ENCODE measurements around the gene THAP4.

The THAP4 gene

DNA sequence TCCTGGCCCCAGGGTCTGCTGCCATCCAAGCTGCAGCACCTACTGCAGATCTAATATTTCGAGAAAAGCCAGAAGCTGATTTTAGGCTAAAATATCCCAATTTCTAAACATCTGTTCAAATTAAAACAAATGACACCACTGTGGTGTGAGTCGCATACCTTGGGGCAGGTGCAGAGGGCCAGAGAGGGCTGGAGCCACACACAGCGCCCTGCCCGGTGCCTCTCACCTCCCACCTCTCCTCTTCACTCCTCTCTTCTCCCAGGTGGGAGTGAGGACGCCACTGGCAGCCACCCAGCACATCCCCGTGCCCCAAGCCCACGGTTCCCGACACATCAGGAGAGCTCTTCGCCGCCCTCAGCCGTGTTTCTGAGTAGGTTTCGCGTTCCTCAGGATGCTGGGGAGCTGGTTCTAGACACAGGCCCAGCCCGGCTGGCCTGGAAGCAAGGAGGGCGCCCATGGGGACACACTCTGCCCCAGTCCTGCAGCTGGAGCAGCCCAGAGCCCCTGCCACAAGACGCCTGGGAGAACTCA lies 21.4 kb downstream of the THAP4 start:
- H3K27ac ChIP-seq = no peak overlapping the region
- no peak for DNase-seq (ENCODE audit: low read depth, low spot score)

DNA sequence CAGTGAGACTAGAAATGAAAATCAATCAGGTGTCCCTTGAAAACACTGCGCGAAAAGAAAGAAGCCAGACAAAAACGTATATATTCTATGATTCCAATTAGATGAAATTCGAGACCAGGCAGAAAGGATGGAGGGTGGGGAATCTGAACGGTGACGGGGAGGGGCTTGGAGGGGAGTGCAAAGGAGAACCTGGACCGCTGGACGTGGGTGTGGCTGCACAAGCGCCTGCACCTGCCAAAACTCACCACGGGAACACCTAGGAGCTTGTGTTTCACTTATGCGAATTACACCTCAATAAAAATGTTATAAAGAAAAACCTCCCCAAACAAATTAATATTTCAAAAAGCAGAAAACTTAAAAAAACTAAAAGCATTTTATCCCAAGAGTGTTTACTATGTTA lies 21.9 kb downstream of the THAP4 start:
- H3K27ac ChIP-seq = no peak overlapping the region
- DNase-seq (ENCODE audit: low read depth, low spot score) = no peak

DNA sequence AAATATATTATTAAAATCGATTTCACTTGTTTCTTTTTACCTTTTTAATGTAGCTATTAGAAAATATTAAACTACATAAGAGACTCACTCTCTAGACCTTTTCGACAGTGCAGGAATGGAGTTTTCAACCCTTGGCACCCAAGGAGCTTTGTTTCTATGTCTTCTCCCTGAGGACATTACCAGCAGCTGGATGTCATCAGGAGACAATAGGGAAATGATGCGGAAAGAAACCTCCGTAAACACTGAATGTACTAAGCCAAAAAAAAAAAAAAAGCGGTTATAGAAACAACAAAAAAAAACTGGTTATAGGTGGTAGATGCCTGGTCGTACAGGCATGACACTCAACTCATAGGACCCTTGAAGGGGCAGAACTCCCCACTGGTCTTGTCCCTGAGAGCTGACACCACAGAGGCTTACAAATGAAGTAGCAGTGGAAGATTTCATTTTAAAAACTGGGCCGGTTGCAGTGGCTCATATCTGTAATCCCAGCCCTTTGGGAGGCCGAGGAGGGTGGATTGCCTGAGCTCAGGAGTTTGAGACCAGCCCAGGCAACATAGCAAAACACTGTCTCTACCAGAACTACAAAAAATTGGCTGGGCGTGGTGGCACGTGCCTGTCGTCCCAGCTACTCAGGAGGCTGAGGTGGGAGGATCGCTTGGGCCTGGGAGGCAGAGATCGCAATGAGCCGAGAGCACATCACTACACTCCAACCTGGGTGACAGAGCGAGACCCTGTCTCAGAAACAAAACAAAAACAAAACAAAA lies 23.8 kb downstream of the THAP4 start:
- DNase-seq (ENCODE audit: low read depth, low spot score) = no peak
- H3K27ac ChIP-seq = no peak overlapping the region

DNA sequence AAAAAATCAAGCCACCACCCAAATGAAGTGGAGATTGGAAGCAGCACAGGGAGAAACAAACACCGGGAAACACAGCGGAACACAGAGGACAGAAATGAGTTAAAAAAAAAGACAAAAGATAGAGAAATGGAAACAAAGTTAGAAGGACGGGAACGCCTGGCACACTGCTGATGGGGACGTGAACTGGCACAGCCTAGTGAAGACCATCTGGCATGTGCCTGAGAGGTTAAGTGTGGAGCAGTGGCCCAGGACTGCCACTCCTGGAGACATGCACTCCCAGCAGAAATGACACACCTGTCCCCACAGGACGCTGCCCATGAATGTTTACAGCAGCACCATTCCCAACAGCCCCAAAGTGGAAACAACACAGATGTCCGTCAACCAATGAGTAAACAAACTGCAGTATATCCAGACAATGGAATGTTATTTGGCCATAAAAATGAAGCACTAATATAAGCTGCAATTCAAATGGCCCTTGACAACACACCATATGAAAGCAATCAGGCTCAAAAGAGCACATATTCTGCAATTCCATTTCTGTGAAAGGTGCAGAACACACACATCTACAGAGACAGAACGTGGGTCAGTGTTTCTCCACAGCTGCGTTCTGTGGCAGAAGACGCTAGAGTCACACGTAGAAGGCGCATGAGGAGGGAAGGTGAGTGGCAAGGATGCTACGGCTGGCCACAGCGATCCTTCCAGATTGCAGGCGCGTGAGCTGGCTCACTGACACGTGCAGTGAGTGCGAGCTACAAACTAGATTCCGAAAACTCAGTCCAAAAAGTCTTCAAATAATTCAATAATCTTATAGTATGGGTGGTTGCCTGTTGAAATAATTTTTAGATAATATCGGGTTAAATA lies 24.6 kb downstream of the THAP4 start:
- DNase-seq (ENCODE audit: low read depth, low spot score) = no peak
- no peak overlapping the region for H3K27ac ChIP-seq

DNA sequence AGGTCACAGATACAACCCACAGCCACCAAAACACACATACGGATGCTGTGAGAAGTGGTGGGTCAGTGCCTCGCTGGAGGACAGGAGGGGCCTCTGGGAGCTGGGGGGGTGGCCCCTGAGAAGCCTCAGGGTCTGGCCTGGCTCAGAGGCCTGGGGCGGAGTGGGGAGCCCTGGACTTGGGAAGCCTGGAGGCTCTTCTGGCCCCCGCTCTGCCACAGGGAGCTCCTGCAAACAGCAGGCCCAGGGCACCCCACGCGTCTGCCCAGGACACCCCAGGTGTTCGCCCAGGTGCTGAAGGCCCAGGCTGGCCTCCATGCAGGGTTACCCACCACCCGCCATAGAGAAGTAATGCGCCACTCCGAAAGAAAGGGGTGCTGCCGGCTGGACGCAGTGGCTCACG lies 25.9 kb downstream of the THAP4 start:
- H3K27ac ChIP-seq = no peak overlapping the region
- DNase-seq (ENCODE audit: low read depth, low spot score) = no peak

DNA sequence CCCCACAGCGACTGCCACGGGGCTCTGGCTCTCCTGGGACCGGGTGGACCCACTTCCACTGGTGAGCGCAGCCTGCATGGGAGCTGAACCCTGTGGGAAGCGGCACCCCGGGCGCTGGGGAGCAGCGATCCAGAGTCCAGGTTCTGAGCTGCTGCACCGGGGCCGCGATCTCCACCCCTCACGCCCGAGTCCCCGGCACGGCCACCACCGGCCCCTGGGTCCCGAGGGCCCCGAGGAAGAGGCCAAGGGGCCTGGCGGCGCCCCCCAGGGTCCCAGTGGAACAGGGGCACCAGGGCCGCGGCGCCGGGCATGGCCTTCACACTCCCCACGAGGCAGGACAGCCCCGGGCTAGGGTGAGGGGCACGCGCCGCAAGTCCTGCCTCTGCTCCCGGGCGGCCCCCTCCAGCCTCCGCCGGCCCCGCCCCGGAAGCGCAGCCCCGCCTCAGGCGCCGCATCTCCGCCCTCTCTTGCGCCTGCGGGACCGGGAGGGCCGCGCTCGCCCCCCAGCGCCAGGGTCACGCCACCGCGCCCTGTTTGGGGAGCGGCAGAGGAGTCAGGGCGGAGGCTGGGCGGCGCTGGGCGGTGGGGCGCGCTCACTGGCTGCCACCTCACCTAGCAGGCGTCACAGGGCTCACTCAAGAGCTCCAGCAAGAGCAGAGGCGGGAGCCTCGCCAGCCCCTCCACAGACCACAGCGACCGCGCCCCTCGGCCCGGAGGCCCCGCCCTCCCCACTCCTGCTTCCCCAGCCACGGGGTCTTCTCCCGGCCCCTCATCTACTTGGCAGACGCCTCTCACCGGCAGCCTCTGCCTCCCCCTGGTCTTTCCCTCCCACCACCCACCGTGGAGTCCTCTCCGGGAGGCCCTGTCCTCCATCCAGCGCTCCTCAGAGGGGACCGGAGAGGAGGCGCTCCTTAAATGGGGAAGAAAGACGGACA lies 26.8 kb downstream of the THAP4 start:
- H3K27ac ChIP-seq = peak overlapping the region; percentile 20

DNA sequence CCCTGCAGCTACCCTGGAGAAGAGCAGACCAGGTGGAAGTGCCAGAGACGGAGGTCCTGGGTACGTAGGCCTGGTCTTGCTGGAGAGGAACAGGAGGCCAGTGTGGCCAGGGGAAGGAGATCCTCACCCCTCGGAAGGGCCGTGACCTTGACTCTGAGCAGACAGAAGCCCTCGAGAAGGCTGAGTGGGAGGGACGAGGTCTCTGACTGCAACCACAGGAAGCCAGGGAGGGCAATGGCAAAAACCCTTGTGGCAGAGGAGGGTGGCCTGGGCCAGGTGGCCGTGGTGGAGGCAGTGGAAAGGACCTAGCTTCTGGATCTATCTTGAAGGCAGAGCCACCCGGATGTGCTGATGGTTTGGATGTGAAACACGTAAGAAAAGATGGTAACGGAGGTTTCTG lies 28.1 kb downstream of the THAP4 start:
- H3K27ac ChIP-seq = no peak overlapping the region
- DNase-seq (ENCODE audit: low read depth, low spot score) = no peak

More for the DNA sequence above, 26.8 kb downstream of the THAP4 start:
- DNase-seq (ENCODE audit: low read depth, low spot score) = peak; percentile 20

DNA sequence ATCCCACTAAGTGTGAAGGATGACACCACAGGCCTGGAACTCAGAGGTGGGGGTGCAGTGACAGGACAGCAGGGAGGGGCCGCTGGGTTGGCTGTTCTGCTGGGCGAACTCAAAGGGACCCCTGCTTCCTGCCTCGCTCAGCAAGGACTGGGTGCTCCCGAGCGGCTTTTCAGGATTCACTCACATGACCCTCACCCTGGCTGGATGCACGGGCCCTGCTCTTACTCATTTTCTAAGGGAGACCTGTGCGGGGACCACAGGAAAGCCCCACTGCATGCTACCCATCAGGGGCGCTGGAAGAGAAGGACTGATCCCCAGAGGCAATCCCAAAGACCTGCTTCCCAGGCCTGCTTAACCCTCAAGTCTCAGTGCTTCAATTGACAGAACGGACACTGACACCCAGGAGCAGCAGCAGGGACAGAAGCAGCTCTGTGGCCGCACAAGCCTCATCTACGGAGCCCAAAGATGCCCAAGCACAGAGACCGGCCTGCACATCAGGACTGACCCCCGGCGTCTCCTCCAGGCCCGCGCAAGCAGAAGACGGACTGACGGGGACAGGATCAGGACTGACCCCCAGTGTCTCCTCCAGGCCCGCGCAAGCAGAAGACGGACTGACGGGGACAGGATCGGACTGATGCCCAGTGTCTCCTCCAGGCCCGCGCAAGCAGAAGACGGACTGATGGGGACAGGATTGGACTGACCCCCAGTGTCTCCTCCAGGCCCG lies 29.6 kb downstream of the THAP4 start:
- no peak overlapping the region for H3K27ac ChIP-seq
- no peak for DNase-seq (ENCODE audit: low read depth, low spot score)

DNA sequence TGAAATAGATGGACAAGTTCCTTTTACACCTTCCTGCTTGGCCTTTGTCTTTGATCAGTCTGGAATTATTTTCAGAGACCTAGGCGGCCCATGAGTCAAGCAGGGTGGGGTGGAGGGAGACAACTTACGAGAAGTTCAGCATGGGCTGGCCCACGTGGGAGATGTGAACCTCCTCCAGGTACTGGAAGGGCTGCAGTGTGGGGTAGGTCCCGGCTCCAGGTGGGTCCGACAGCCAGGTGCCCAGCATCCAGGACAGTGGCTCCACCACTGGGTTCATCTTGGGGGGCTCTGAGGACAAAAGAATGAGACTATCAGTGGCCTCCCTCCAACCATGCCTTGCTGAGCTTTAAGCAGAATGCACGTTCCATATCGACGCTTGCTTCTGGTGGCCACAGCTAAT lies 30.8 kb downstream of the THAP4 start:
- DNase-seq (ENCODE audit: low read depth, low spot score) = no peak
- H3K27ac ChIP-seq = no peak overlapping the region

DNA sequence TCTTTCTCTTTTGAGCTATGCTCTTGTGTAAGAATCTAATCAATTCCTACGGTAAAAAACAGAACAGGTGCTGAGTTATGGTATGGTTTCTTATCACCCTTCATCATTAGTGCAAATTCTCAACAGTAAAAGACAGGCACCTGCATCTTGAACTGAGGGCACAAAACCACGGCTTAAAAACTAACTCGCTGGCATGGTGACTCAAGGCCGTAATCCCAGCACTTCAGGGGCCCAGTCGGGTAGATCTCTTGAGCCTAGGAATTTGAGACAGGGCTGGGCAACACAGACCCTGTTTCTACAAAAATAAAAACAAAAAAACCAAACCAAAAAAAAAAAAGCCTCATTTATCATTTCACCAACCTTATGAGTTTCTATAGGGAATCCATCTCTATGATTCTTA lies 33.3 kb downstream of the THAP4 start:
- no peak overlapping the region for H3K27ac ChIP-seq
- DNase-seq (ENCODE audit: low read depth, low spot score) = no peak

DNA sequence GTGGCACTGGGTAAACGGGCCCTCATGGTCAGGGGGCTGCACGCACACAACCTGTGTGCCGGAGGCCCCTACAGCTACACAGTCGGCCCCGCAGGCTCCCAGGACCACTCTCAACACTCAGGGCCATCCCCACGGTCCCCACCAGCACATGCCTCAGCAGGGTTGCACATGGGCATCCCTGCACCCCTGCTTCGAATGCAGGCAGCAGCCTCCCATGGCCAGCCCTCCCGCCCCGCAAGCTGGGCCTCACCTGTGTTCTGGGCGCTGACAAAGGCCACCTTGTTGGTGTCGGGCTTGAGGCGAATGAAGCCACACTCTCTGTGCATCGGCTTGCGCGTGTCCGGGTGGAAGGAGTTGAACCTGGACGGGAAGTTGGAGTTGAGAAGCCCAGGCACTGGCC lies 34.2 kb downstream of the THAP4 start:
- no peak for DNase-seq (ENCODE audit: low read depth, low spot score)

DNA sequence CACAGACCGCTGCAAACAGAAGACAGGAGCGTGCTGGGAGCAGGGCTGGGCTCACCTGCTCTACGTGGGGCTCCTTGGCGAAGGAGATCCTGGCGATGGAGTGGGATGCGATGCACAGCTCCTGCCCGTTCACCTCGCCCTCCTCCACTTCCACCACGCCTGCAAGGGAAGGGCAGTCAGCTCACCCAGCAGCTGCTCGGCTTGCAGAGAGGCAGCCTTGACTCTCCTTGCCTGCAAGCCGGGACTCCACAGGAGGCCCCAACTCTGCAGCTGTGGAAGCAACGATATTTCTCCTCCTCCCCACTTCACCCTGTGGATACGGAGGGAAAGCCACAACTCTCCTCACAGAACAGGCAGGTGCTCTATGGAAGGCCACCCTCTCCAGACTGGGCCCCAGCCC lies 35.1 kb downstream of the THAP4 start:
- no peak for DNase-seq (ENCODE audit: low read depth, low spot score)
- no peak overlapping the region for H3K27ac ChIP-seq

More for the DNA sequence above, 34.2 kb downstream of the THAP4 start:
- H3K27ac ChIP-seq = no peak overlapping the region

DNA sequence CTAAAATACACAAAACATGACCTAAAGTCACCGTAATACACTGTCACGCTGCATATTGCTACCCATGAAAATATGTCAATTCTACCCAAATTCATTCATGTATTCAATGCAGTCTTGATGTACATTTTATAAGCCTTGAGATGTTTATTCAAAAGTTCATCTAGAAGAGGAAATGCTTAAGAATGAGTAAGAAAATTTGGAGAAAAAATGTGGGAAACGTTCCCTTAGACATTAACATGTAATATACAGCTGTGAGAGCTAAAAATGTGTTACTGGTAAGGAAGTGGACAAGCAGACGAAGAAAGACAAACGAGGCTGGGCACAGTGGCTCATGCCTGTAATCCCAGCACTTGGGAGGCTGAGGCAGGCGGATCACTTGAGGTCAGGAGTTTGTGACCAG lies 37.3 kb downstream of the THAP4 start:
- H3K27ac ChIP-seq = no peak overlapping the region
- no peak for DNase-seq (ENCODE audit: low read depth, low spot score)

DNA sequence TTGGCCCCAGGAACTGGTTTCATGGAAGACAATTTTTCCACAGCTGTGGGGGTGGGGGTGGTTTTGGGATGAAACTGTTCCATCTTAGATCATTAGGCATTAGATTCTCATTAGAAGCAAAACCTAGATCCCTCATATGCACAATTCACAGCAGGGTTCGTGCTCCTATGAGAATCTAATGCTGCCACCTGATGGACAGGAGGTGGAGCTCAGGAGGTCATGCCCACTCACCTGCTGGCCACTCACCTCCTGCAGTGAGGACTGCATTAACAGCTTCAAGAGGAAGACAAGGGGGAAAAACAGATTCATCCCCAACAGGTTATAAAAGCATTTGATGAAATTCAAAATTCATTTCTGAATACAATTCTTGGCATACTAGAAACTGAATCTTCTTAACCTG lies 38.5 kb downstream of the THAP4 start:
- no peak for DNase-seq (ENCODE audit: low read depth, low spot score)
- H3K27ac ChIP-seq = no peak overlapping the region

DNA sequence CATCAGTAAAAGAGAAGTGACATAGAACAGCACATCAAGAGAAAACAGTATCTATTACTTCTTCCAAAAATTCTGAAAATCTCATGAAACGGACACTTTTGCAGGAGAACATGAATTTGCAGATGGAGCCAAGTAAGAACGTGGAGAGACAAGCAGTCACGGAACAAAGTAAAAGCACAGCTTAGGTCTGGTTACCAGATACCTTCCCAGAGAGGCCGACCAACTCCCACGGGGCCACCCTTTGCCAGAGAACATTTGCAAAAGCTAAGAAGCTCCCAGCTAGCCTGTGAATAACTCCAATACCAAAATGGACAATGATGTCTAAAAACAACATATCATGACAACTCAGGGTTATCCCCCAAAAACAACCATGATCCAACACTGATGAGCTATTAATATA lies 38.9 kb downstream of the THAP4 start:
- H3K27ac ChIP-seq = no peak overlapping the region
- DNase-seq (ENCODE audit: low read depth, low spot score) = no peak

DNA sequence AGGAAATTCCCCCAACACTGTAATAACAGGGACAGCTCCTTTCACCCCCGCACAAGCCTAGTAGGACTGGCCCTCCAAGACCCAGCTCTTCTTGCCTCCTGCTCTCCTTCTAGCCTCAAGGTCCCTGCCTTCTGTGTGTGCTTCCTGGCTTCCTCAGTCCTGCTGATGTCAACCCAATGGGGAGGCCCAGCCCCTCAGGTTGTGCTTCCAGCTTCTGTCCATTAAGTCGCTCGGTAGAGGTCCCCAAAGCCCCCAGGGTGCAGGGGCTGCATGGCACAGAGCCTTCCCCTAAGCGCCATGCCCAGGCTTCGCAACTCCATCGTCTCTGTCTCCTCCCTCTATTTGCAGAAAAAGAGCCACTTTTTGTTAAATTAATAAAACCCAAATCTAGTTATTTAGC lies 39.4 kb downstream of the THAP4 start:
- DNase-seq (ENCODE audit: low read depth, low spot score) = no peak
- no peak overlapping the region for H3K27ac ChIP-seq

DNA sequence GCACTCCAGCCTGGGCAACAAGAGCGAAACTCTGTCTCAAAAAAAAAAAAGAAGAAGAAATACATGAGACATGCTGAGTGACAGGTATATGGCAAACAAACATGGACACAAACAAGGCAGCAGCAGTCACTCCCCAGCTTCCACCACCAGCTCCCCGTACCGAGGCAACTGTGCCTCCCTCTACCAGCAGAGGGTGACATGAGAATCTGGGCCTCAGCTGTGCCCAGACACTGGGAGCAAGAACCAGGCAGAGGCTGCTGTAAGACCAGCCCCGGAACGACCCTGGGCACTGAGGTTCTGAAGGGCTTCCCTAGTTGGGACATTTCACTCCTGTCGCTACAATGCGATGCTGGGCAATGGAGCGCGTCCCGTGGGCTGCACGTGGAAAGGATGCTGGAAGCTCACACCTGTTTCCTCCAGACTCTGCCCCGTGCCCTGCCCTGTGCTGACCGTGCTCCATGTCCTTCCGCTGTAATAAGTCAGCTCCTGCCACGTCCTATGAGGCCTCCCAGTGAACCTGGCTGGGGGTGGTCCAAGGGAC lies 41.3 kb downstream of the THAP4 start:
- no peak for DNase-seq (ENCODE audit: low read depth, low spot score)
- no peak overlapping the region for H3K27ac ChIP-seq

DNA sequence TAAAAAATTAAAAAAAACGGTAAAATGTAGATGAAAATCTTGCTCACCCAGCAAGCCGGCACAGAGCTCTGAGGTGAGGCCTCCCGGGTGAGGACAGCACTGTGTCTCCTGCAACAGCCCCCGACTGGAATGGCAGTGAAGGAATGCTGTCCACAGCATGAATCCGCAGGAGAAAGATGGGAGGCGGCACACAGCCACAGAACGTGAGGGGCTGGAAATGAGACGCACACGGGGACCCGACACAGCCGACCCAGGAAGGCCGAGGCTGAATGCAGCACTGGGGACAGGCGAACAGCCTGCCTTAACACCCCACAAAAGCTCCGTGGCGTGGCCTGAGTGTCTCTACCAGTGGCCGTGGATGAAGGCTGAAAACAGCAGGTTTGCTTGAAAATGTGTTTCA lies 43.7 kb downstream of the THAP4 start:
- DNase-seq (ENCODE audit: low read depth, low spot score) = no peak

DNA sequence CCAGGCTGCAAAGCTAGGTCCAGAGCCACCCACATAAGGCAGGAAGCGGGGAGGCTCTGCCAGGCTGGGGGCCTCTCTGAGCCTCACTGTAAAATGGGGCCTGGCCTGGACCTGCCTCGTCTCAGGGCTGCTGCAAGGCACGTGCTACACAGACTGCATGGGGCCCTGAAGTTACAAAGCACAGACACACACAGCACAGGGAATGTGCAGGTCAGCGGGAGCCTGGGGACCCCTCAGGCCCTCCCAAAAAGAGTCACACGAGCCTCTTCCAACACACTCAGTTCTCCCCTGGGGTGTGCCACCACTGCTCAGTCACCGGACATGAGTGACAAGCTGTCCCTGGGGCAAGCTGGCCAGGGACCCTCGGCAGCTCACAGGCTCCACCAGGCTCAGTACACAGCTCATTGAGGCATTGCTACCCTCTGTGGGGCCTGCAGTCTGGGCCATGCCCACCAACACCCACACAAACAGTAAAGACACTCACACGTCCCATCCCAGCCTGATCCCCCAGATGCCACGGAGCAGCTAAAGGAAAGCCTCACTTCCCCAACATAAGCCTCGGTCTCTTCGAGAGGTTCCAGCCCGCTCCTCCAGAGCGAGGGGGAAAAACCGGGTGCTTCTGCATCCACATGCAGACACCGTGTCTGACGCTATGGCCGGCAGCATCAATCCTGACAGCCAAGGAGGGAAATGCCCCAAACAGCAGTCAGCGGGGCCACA lies 44.7 kb downstream of the THAP4 start:
- DNase-seq (ENCODE audit: low read depth, low spot score) = no peak

More for the DNA sequence above, 43.7 kb downstream of the THAP4 start:
- no peak overlapping the region for H3K27ac ChIP-seq

More for the DNA sequence above, 44.7 kb downstream of the THAP4 start:
- no peak overlapping the region for H3K27ac ChIP-seq
